ENCODE data around the gene FABP3.

DNA sequence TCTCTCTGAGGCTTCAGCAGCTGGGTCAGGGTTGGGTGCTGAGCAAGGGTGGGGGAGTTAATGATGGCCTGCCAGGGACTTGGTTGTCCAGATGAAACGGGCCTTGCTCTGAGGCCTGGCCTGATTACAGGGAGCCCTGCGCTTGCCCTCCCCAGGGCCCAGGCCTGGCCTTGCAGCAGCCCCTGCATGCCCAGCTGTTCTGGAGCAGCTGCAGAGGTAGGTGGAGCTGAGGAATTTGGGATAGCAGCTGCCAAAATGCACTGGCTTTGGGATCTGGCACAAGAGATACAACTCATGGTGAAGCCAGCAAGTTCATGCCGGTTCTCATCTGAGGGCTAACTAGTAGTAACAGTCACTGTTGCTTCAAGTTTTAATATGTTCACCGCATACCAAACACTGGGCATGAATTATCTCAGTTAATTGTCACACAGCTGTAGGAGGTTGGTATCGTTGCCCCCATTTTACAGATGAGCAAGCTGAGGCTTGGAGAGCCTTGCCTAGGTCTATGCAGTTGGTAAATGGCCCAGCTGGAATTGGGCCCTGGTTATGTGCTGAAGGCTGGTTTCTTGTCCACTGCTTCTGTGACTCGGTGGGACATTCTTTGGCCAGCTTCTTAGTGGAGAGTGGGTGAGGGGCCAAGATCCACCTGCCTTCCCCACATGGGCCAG lies 32.8 kb upstream of the FABP3 start:
- TF ChIP-seq, protein P1, sequence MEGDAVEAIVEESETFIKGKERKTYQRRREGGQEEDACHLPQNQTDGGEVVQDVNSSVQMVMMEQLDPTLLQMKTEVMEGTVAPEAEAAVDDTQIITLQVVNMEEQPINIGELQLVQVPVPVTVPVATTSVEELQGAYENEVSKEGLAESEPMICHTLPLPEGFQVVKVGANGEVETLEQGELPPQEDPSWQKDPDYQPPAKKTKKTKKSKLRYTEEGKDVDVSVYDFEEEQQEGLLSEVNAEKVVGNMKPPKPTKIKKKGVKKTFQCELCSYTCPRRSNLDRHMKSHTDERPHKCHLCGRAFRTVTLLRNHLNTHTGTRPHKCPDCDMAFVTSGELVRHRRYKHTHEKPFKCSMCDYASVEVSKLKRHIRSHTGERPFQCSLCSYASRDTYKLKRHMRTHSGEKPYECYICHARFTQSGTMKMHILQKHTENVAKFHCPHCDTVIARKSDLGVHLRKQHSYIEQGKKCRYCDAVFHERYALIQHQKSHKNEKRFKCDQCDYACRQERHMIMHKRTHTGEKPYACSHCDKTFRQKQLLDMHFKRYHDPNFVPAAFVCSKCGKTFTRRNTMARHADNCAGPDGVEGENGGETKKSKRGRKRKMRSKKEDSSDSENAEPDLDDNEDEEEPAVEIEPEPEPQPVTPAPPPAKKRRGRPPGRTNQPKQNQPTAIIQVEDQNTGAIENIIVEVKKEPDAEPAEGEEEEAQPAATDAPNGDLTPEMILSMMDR (IDR thresholded peaks at IDR 0.05 in 4 of 5, conservative IDR thresholded peaks at IDR 0.05 in 1 of 5), result no peak
- no peak for TF ChIP-seq POLR2A (IDR thresholded peaks at IDR 0.05)
